ENCODE measurements around the gene LHX1.
A peak's percentile ranks its signal among the peaks of the same experiment; 100 is the strongest.

LHX1 gene

GRCh38 chr17:36935671-36936454 lies 1.4 kb upstream of the LHX1 start:
- peak overlapping the region; percentile 35 for H3K4me3 ChIP-seq (ENCODE audit: low read length)
- no peak for DNase-seq (ENCODE audit: low read depth, low spot score)

GRCh38 chr17:36936455-36937000 lies 747 bp upstream of the LHX1 start:
- DNase-seq (ENCODE audit: low read depth, low spot score): no peak
- peak overlapping the region; percentile 35 for H3K4me3 ChIP-seq (ENCODE audit: low read length)

- DNase-seq (ENCODE audit: low read depth, low spot score): no peak
- H3K4me3 ChIP-seq (ENCODE audit: low read length): peak overlapping the region; percentile 37
These were observed 787 bp downstream of the LHX1 start for GRCh38 chr17:36937959-36938565.

DNA sequence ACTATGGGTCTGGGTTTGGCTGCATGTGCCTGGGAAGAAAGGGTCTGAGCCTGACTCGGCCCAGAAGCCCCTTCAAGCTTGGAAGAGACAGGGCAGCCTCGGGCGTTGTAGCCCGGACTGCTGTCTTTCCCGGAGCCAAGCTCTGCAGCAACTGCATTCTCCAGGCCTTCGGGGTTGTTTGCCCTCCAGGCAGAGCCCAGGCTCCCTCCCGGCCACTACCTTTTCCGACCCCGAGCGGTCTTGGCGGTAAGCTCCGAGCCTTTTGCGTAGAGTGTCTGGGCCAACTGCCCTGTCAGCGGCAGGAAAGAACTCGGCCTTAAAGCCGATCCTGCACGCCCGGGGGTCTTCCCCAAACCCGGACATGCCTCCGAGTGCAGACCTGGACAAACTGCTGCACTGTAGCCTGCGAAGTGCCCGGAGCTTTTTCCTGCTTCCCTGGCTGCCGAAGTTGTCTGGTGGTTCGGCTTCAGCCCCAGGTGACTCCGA lies 1.3 kb downstream of the LHX1 start:
- DNase-seq (ENCODE audit: low read depth, low spot score): no peak
- no peak overlapping the region for H3K4me3 ChIP-seq (ENCODE audit: low read length)

DNA sequence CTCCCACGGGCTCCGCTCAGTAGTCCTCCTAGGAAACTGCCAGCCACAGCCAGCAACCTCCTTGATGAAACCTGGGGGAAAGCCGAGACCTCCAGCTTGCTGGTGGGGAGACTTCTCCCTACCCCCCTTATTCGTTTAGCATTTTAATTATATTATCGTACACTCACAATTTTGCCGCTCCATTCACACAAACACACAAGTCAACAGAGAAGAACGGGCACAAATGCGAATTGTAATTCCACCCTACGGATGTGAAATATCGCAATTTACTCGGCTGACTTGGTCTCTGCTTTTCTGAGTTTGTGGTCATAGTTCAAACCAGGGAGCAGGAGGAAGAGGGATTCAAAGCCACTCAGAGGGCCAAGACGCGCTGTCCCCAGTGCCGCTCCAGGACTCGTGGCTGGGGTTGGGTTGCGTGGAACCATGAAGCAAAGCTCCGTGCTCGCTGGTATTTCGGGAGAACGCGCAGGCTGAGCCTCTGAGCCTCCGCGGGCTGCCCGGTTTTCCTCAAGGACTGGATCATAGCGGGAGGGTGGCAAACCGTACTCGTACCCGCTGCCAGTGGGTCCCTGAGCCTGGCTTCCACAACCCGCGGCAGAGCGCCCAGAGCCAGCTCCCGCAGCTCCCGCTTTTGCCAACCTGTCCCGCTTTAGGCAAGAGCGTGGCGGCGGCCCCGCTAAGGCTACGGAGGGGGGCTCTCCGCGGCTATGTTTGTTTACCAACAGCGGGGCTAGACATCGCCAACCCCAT lies 2.0 kb downstream of the LHX1 start:
- DNase-seq (ENCODE audit: low read depth, low spot score): no peak
- no peak overlapping the region for H3K4me3 ChIP-seq (ENCODE audit: low read length)

- DNase-seq (ENCODE audit: low read depth, low spot score): no peak
- H3K4me3 ChIP-seq (ENCODE audit: low read length): no peak overlapping the region
These were observed 2.6 kb downstream of the LHX1 start for GRCh38 chr17:36939802-36940312.

DNA sequence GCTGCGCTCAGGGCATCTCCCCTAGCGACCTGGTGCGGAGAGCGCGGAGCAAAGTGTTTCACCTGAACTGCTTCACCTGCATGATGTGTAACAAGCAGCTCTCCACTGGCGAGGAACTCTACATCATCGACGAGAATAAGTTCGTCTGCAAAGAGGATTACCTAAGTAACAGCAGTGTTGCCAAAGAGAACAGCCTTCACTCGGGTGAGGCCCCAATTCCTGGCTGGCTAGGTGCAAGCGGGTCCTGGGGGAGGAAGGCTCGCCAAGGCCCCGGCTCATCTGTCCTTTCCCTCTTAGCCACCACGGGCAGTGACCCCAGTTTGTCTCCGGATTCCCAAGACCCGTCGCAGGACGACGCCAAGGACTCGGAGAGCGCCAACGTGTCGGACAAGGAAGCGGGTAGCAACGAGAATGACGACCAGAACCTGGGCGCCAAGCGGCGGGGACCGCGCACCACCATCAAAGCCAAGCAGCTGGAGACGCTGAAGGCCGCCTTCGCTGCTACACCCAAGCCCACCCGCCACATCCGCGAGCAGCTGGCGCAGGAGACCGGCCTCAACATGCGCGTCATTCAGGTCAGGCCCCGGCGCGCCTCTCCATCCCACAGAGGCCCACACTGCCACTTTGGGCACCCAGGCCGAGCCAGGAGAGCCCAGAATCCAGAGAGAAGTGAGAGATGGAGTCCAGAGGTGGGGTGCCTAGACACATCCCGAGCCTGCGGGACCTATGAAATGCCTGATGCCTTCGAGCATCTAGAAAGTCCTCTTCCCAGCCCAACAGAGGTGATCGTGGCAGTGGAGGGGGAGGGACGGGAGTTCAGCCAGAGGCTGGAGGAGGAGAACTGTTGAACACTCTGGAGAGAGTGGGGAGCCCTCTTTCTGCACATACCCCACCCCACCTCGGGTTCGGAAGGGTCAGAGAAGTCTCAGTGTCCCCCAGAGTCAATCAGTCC lies 3.3 kb downstream of the LHX1 start:
- DNase-seq (ENCODE audit: low read depth, low spot score): no peak
- H3K4me3 ChIP-seq (ENCODE audit: low read length): no peak overlapping the region

DNA sequence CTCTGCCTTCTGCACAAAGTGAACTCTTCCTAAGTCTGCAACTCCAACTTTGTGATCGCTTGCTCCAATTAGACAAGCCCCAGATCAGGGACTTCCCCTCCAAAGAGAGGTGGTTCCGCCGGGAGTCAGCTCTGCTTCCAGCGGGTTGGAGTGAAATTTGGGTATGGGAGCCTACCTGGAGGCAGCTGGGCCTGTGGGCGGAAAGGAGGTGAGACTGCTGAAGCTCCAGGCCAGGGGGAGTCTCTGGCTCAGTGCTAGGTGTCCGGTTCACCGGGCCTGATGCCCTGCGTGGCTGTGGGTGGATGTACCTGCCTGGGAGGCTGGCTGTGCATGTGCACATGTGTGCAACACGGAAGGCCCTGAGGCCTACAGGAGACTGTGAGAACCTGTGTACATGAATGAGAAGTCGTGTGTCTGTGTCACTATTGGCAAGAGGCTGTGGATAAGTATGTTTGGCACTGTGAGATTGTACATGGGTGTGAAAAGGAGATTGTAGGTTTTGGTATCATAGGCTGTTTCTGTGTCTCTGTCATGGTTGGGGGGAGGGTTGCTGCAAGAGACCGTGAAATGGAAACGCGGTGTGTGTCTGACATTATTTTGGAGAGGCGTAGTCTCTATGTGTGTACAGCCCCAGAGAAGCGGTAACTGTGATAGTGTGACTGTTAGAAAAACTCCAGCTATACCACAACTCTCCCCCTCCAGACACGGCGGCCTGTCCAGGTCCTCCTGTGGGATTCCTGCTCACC lies 4.2 kb downstream of the LHX1 start:
- H3K4me3 ChIP-seq (ENCODE audit: low read length): no peak overlapping the region
- no peak for DNase-seq (ENCODE audit: low read depth, low spot score)

DNA sequence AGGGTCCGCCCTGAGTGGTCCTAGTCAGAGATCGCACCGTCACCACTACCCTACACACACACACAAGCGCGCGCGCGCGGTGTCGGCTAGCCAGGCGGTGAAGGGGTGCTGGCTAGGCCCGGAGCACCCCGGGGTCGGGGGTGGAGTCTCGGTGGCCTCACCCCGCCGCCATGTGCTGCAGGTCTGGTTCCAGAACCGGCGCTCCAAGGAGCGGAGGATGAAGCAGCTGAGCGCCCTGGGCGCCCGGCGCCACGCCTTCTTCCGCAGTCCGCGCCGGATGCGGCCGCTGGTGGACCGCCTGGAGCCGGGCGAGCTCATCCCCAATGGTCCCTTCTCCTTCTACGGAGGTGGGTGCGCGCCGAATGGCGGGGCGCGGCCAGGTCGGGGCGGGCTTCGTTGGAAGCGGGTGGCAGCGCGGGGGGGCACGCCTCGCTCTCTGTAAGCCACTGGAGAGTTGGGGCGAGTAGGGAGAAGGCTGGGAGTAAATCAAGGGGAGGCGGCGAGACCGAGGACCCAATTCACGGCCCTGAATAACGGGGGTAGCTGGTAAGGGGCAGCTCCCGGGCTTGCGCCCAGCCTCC lies 4.8 kb downstream of the LHX1 start:
- H3K4me3 ChIP-seq (ENCODE audit: low read length): no peak overlapping the region
- DNase-seq (ENCODE audit: low read depth, low spot score): no peak

GRCh38 chr17:36942631-36943125 lies 5.4 kb downstream of the LHX1 start:
- no peak for DNase-seq (ENCODE audit: low read depth, low spot score)

DNA sequence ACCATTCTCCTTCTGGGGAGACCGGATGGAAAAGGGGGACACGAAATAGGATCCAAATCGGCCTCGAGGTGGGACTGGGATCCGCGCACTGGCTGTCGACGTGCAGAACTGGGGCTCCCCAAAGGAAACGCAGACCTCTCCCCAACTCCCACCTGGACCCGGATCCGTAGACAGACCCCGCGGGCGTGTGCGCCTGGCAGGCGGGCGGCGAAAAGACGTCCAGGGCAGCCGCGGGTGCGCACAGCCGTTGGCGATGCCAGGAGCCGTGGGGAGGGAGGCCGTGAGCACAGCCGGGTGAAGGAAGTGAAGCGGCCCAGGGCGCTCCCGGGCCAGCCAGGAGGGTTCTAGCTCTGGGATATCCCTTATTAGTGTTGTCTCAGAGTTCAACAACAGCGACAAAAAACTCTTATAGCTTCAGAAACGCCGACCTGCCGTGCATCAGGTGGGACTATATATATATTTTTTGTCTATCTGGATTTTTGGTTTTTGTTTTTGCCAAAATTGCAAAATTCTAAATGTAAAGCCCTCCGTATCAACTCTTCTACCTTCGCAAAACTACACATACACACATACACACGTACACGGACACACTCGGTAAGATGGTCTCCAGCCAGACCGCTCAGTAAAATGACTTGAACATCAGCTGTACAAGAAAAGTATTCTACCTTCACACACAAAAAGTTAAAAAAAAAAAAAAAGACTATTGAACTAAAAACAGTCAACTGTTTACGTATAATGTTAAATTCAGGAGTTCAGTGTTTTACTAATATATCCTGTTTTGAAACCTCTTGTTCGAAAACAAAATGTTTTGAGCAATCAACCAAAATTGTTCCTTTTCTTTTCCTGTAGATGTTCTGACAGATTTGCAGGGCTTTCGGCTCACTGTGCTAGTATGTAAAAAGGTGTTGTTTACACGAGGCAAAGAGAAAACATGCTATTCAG lies 6.2 kb downstream of the LHX1 start:
- H3K4me3 ChIP-seq (ENCODE audit: low read length): no peak overlapping the region
- no peak for DNase-seq (ENCODE audit: low read depth, low spot score)

More at GRCh38 chr17:36942631-36943125, 5.4 kb downstream of the LHX1 start:
- no peak overlapping the region for H3K4me3 ChIP-seq (ENCODE audit: low read length)

GRCh38 chr17:36944553-36944952 lies 7.3 kb downstream of the LHX1 start:
- no peak for DNase-seq (ENCODE audit: low read depth, low spot score)
- H3K4me3 ChIP-seq (ENCODE audit: low read length): no peak overlapping the region

GRCh38 chr17:36945140-36945539 lies 7.9 kb downstream of the LHX1 start:
- H3K4me3 ChIP-seq (ENCODE audit: low read length): no peak overlapping the region
- DNase-seq (ENCODE audit: low read depth, low spot score): no peak

DNA sequence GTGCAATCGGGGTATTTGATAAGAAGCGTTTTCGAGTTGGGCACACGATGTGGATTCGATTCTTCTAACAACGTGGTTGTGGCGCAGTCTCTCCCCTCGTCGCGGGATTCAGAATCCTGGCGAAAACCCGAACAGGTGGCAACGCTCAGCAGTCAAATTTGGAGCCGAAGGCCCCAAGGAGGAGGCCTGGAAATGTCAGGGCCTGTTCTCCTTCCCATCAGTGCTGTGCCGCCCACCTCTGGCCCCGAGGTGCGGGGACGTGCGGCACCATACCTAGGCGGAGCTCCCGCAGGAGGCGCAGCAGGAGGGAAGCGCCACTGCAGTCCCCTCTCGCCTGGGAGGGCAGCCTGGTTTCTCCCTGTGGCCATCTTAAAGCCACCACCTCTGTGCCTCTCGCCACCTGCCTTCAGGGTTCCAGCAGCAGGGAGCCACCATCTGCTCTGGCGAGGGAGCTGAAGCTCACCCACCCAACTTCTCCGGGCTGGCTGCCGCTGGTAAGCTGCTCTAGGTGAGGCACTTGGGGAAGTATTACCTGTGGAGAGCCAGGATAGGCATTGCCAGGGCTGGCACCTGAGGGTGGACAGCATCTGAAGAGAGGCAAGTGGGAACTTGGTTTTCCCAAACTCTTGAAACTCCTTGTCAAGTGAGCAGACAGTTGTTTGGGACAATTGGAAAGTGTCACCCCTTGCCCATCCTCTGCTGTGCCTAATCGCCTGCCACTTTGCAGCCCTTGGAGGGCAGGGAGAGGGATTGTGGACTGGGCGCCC lies 8.9 kb downstream of the LHX1 start:
- no peak for DNase-seq (ENCODE audit: low read depth, low spot score)
- H3K4me3 ChIP-seq (ENCODE audit: low read length): no peak overlapping the region

- H3K4me3 ChIP-seq (ENCODE audit: low read length): no peak overlapping the region
- DNase-seq (ENCODE audit: low read depth, low spot score): no peak
These were observed 9.4 kb downstream of the LHX1 start for GRCh38 chr17:36946726-36947091.

All from Jurkat, Clone E6-1 (cell line).